HEK293T (cell line): ENCODE data around the gene GRAP2.

Source experiments
- CTCF ChIA-PET: fragments of 350-600 bp; formaldehyde crosslinking; extraction: SDS; loops from one replicate; lab custom pipeline; 2021; ENCODE audit warnings: antibody characterized with exemption, inconsistent platforms; lab: Yijun Ruan, JAX
- POLR2A ChIA-PET: fragments of 350-600 bp; formaldehyde crosslinking; extraction: SDS; loops from one replicate; lab custom pipeline; 2020; ENCODE audit warnings: antibody characterized with exemption, inconsistent platforms; lab: Yijun Ruan, JAX
- DNase-seq: peaks from one replicate; pipeline ENCODE4 v3.0.0; 2012; ENCODE audit warnings: mixed read lengths; ENCODE audit errors: extremely low spot score
- ARNT ChIP-seq: fragments of 450-650 bp; IDR thresholded peaks from 2 replicates; pipeline ENCODE4 v1.6.1; 2017; ENCODE audit warnings: mild to moderate bottlenecking
- BHLHE40 ChIP-seq: fragments of 450-650 bp; IDR thresholded peaks from 2 replicates; pipeline ENCODE4 v1.6.1; 2016; ENCODE audit warnings: mild to moderate bottlenecking, moderate library complexity, borderline replicate concordance
- CTBP1 ChIP-seq: fragments of 450-650 bp; IDR thresholded peaks from 2 replicates; pipeline ENCODE4 v1.6.1; 2016; ENCODE audit warnings: borderline replicate concordance
- ELF4 ChIP-seq: fragments of 450-650 bp; IDR thresholded peaks from 2 replicates; pipeline ENCODE4 v1.6.1; 2017; ENCODE audit warnings: antibody characterized with exemption
- FOXA1 ChIP-seq: fragments of 450-650 bp; IDR thresholded peaks from 2 replicates; pipeline ENCODE4 v1.6.1; 2016; ENCODE audit warnings: mild to moderate bottlenecking
- FOXK2 ChIP-seq: fragments of 450-650 bp; IDR thresholded peaks from 2 replicates; pipeline ENCODE4 v1.6.1; 2016; ENCODE audit warnings: mild to moderate bottlenecking
- FOXM1 ChIP-seq: fragments of 450-650 bp; IDR thresholded peaks from 2 replicates; pipeline ENCODE4 v1.6.1; 2017; ENCODE audit warnings: mild to moderate bottlenecking, borderline replicate concordance
- HDGF ChIP-seq: fragments of 450-650 bp; IDR thresholded peaks from 2 replicates; pipeline ENCODE4 v1.6.1; 2017; ENCODE audit warnings: antibody characterized with exemption, borderline replicate concordance
- L3MBTL2 ChIP-seq: fragments of 450-650 bp; conservative IDR thresholded peaks from 2 replicates; pipeline ENCODE4 v1.6.1; 2016; ENCODE audit warnings: mild to moderate bottlenecking
- LEF1 ChIP-seq: fragments of 450-650 bp; IDR thresholded peaks from 2 replicates; pipeline ENCODE4 v1.6.1; 2017; ENCODE audit warnings: mild to moderate bottlenecking, borderline replicate concordance
- NFRKB ChIP-seq: fragments of 450-650 bp; IDR thresholded peaks from 2 replicates; pipeline ENCODE4 v1.6.1; 2016; ENCODE audit warnings: mild to moderate bottlenecking, moderate library complexity
- SP1 ChIP-seq: fragments of 450-650 bp; IDR thresholded peaks from 2 replicates; pipeline ENCODE4 v1.6.1; 2017
- SUZ12 ChIP-seq: fragments of 450-650 bp; IDR thresholded peaks from 2 replicates; pipeline ENCODE4 v1.6.1; 2016; ENCODE audit warnings: mild to moderate bottlenecking
- TARDBP ChIP-seq: fragments of 450-650 bp; IDR thresholded peaks from 2 replicates; pipeline ENCODE4 v1.6.1; 2016
- ZNF384 ChIP-seq: fragments of 450-650 bp; IDR thresholded peaks from 2 replicates; pipeline ENCODE4 v1.6.1; 2016
- TF ChIP-seq, protein P1 (sequence below): fragments of 450-650 bp; IDR thresholded peaks from 2 replicates; pipeline ENCODE4 v1.6.1; 2016

The GRAP2 gene

DNA sequence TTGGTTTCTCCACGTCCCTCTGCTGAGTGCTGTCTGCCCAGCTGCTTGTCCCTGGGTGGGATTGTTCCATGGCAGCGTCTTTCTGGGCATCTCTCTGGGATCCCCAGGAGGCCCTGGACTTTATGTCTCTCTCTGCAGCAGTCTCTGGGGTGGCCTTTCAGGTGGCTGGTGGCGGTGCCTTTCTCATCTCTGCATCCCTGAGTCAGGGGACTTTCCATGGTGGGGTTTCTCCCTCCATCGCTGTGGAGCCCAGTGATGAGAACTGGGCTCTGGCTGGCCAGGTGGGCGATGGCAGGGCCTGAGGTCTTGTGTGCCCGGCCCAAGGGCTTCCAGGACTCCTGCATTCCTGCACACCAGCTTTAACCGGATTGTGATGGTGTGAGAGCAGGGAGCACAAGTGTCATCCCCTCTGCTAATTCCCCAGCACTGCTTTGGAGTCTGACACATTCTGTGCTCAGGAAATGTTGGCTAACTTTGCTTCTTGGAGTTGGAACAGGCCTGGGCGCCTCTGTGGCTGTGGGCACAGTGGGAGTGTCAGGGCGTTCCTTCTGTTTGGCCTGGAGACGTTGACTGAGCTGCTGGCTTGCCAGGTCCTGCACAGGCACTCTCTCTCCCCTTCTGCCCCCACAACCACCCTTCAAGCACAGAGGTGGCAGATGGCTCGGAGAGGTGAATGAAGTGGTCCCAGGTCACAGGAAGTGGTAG lies 121.8 kb downstream of the GRAP2 start:
- ChIA-PET POLR2A (interaction anchor here (3.1 kb wide), 1 partner anchor 21 kb away, joined by 11 read pairs; no protein-coding TSS in a partner anchor), CTCF (interaction anchor here (0.6 kb wide), 1 partner anchor 79 kb away, joined by 3 read pairs; no protein-coding TSS in a partner anchor)
- DNase-seq: no peak
- TF ChIP-seq SUZ12 (no peak), LEF1 (no peak), FOXA1 (no peak), L3MBTL2 (no peak), NFRKB (no peak), ZNF384 (no peak), BHLHE40 (no peak), FOXM1 (no peak), ARNT (no peak), CTBP1 (no peak), HDGF (no peak), FOXK2 (no peak), TARDBP (no peak), SP1 (no peak), ELF4 (no peak)
- TF ChIP-seq, protein P1, sequence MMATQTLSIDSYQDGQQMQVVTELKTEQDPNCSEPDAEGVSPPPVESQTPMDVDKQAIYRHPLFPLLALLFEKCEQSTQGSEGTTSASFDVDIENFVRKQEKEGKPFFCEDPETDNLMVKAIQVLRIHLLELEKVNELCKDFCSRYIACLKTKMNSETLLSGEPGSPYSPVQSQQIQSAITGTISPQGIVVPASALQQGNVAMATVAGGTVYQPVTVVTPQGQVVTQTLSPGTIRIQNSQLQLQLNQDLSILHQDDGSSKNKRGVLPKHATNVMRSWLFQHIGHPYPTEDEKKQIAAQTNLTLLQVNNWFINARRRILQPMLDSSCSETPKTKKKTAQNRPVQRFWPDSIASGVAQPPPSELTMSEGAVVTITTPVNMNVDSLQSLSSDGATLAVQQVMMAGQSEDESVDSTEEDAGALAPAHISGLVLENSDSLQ: no peak
